Measurements from ENCODE around the gene BAIAP2.
A peak's percentile ranks its signal among the peaks of the same experiment; 100 is the strongest.

The BAIAP2 gene

DNA sequence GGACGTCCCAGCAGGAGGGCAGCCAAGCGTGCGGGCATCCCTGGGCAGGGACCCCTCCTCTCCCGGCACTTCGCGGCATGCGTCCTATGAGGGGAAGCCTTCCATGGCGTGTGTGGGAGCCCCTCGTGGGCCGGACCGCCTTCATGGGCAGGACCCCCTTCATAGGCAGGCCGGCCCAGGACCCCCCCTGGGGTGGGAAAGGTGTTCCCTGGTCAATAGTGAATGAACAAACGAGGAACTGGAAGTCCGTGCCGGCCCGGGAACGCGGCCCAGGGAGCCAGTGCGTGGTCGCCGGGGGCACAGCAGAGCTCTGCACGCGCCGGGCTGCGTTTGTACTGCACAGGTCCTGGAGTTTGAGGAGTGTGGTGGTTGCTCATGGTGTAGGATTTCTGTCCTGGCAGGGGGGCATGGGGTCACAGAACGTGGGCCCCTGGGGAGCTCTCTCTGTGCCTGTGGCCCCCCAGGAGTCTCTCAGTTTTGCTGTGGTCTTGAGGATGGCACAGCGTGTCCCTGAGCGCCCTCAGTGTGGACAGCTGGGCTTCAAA is 13.9 kb downstream of the BAIAP2 start:
- TF ChIP-seq ZFX (IDR thresholded peaks at IDR 0.05) (no peak), CTCF (conservative IDR thresholded peaks at IDR 0.05) (no peak)
- no peak overlapping the region for H3K27ac ChIP-seq

DNA sequence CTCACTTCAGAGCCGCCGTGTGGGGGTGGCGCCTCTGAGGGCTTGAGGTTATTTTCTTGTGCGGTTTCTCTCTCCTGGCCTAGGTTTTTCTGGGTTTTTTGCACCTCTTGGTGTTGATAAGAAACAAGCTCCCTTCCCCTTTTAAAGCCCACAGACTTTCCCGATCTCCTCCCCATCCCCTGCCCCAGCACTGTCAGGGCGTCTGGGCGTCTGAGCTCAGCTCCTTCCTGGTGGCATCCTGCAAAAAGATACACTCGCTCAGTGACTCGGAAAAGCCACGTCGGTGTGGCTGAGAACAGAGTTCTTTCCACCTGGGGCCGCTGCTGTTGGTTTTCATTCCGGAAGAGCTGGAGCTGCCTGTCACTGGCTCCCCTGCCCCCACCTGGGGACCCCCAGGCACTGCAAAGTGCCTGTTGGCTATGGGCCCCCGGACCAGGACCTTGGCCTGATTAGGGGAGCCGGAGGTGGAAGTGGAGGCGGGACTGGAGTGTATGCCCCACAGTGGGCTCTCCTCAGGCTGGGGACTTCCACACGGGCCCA is 14.5 kb downstream of the BAIAP2 start:
- peak overlapping the region; percentile 51; the same call in 1 of the 2 replicates for H3K27ac ChIP-seq
- TF ChIP-seq CTCF (conservative IDR thresholded peaks at IDR 0.05) (no peak), ZFX (IDR thresholded peaks at IDR 0.05) (no peak)

DNA sequence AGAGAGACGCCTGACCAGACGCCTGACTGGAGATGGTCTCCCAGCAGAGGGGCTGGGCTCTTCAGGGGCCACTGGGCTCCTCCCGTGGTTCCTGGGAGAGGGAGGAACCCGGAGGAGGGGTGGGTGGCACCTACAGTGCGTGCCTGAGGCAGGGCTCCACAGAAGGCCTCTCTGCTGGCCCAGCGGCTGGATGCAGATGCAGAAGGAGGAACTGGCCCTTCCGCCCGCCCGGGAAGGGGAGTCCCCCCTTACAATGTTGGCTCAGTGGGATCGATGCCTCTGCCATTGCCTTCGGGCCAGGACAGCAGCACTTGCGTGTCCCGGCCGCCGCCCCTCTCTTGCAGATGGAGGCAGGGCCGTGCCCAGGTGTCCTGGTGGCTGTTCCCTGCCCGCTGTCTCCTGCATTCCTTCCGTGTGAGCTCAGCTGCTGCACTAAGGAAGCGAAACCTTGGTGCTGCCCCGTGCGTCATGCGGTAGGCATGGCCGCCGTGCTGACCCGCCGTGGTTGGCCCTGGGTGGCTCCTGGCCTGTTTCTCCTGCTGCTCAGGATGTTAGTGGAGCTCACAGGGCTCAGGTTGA is 15.1 kb downstream of the BAIAP2 start:
- peak overlapping the region; percentile 51 for H3K27ac ChIP-seq
- no peak for TF ChIP-seq CTCF (conservative IDR thresholded peaks at IDR 0.05)
- no peak for TF ChIP-seq ZFX (IDR thresholded peaks at IDR 0.05)

- peak overlapping the region; percentile 51 for H3K27ac ChIP-seq
These were observed 16.0 kb downstream of the BAIAP2 start for GRCh38 chr17:81050645-81051625.

DNA sequence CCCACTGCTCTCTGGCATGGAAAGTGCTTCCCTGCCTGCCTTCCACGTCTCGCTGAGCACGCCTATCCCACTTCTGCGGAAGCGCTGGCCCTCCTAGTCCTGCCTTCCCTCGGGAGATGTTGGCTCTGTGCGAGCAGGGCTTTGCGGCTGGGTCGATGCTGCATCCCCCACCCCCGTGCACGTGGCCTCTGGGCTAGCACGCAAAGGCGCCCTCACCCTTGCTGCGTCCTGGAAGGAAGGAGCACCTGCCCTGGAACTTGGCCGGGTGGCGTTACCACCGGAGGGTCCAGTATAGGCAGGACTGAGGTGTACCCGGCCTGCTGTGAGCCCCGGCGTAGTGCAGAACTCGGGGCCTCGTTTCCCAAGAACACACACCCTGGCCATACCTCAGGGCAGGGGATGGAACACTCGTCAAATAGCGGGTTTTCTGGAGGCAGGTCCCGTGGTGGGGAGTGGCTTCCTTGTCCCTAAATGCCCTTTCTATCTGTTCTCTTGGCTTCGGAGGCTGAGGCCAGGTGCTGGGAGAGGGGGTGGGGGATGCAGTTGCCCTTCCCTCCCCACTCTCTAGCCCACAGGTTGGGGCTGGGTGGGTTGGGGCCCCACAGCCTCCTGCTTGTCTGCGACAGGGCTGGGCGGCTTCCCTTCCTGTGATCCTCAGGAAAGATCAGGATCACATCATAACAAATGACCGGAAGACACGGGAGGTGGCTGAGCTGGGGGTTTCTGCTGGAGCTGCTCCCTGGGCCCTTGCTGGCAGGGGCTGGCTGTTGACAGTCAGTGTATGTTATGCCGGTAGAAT is 17.4 kb downstream of the BAIAP2 start:
- TF ChIP-seq ZFX (IDR thresholded peaks at IDR 0.05) = no peak
- no peak for TF ChIP-seq CTCF (conservative IDR thresholded peaks at IDR 0.05)
- peak overlapping the region; percentile 51 for H3K27ac ChIP-seq

More at GRCh38 chr17:81050645-81051625, 16.0 kb downstream of the BAIAP2 start:
- TF ChIP-seq CTCF (conservative IDR thresholded peaks at IDR 0.05) (no peak), ZFX (IDR thresholded peaks at IDR 0.05) (no peak)

- no peak for TF ChIP-seq ZFX (IDR thresholded peaks at IDR 0.05)
- TF ChIP-seq CTCF (conservative IDR thresholded peaks at IDR 0.05) = no peak
- H3K27ac ChIP-seq = no peak overlapping the region
These were observed 18.4 kb downstream of the BAIAP2 start for GRCh38 chr17:81053041-81053970.

All from C4-2B (cell line).